NB4 (cell line): ENCODE data around the gene GPRIN3.
"Not testable (repeated sequence)": the region's sequence is repeated elsewhere in the genome, so short reads cannot be mapped to it uniquely, and the experiment has no call there.

ENCODE experiments used
- CTCF ChIP-seq: IDR thresholded peaks from one replicate; pipeline ENCODE4 v1.5.1; 2012; ENCODE audit warnings: low read depth, low read length
- MYC ChIP-seq: IDR thresholded peaks from 2 replicates; pipeline ENCODE4 v1.6.1; 2011; ENCODE audit warnings: low read depth, low read length
- POLR2A ChIP-seq: IDR thresholded peaks from 2 replicates; pipeline ENCODE4 v1.6.1; 2011; ENCODE audit warnings: mild to moderate bottlenecking; ENCODE audit not compliant: insufficient read length; ENCODE audit errors: extremely low read depth
- TF ChIP-seq, protein P1 (sequence below): IDR thresholded peaks from 2 replicates; pipeline ENCODE4 v1.6.1; 2011; ENCODE audit warnings: low read depth, low read length

- TF ChIP-seq CTCF, POLR2A, MYC: not testable (repeated sequence)
- TF ChIP-seq, protein P1, sequence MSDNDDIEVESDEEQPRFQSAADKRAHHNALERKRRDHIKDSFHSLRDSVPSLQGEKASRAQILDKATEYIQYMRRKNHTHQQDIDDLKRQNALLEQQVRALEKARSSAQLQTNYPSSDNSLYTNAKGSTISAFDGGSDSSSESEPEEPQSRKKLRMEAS, result not testable (repeated sequence)
These were observed 1.6 kb upstream of the GPRIN3 start for GRCh38 chr4:89309154-89309553.
